Measurements from ENCODE around the gene LCLAT1.

LCLAT1 gene

DNA sequence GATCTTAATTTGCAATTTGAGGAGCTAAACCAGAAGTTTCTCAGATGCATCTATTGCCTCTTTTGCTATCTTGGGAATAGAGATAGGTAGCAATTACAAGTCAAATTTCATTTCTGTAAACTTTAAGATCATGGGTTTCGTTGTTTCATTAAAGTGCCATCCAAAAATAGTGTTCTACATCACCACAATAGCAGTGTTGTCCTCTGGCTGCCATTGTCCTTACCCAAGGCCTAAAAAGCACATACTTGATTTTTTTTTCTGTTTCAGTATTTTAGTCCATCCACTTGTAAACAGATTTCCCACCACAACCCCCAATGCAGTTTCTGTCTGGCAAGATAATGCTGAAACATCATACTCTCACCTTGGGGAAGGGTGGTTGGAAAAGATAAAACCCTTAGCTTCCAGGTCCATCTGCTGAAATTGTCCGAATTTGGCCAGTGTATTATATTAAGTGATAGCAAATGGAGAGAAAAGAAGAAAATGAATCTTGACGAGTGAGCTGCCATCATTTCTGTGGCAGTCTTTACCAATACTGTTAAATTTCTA lies 136.2 kb downstream of the LCLAT1 start:
- Histone ChIP-seq H3K4me3 (ENCODE audit: insufficient read depth, low read length, poor library complexity, severe bottlenecking) (no peak overlapping the region), H3K9me2 (replicated peaks; ENCODE audit: insufficient read depth, low read length) (no peaks in the 10 kb centered on the region), H3K27ac (ENCODE audit: low read depth, low read length) (no peak overlapping the region), H3K36me3 (ENCODE audit: low read length) (no peaks in the 10 kb centered on the region), H3F3A (ENCODE audit: insufficient read depth) (no peaks in the 10 kb centered on the region), H3K27me3 (ENCODE audit: low read length) (no peaks in the 10 kb centered on the region), H3K79me2 (ENCODE audit: insufficient read depth, low read length) (no peaks in the 10 kb centered on the region), H4K20me1 (ENCODE audit: low read depth, low read length) (no peaks in the 10 kb centered on the region), H3K4me2 (ENCODE audit: low read depth, low read length, poor library complexity, severe bottlenecking) (no peak overlapping the region), H2AFZ (ENCODE audit: low read depth, low read length, severe bottlenecking) (no peak overlapping the region), H3K9ac (ENCODE audit: low read length) (no peak overlapping the region), H3K9me3 (ENCODE audit: insufficient read depth, low read length) (no peaks in the 10 kb centered on the region)
- no peak for TF ChIP-seq EZH2phosphoT487 (conservative IDR thresholded peaks at IDR 0.05; ENCODE audit: low read length)
- TF ChIP-seq, protein P1, sequence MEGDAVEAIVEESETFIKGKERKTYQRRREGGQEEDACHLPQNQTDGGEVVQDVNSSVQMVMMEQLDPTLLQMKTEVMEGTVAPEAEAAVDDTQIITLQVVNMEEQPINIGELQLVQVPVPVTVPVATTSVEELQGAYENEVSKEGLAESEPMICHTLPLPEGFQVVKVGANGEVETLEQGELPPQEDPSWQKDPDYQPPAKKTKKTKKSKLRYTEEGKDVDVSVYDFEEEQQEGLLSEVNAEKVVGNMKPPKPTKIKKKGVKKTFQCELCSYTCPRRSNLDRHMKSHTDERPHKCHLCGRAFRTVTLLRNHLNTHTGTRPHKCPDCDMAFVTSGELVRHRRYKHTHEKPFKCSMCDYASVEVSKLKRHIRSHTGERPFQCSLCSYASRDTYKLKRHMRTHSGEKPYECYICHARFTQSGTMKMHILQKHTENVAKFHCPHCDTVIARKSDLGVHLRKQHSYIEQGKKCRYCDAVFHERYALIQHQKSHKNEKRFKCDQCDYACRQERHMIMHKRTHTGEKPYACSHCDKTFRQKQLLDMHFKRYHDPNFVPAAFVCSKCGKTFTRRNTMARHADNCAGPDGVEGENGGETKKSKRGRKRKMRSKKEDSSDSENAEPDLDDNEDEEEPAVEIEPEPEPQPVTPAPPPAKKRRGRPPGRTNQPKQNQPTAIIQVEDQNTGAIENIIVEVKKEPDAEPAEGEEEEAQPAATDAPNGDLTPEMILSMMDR (IDR thresholded peaks at IDR 0.05; ENCODE audit: insufficient read depth, low read length, poor library complexity, severe bottlenecking) = no peak

- Histone ChIP-seq H3K36me3 (ENCODE audit: low read length) (no peaks in the 10 kb centered on the region), H4K20me1 (ENCODE audit: low read depth, low read length) (no peaks in the 10 kb centered on the region), H3K27ac (ENCODE audit: low read depth, low read length) (no peak overlapping the region), H3K79me2 (ENCODE audit: insufficient read depth, low read length) (no peaks in the 10 kb centered on the region), H3K9me3 (ENCODE audit: insufficient read depth, low read length) (no peaks in the 10 kb centered on the region), H3K9ac (ENCODE audit: low read length) (no peak overlapping the region), H2AFZ (ENCODE audit: low read depth, low read length, severe bottlenecking) (no peak overlapping the region), H3F3A (ENCODE audit: insufficient read depth) (no peaks in the 10 kb centered on the region), H3K27me3 (ENCODE audit: low read length) (no peaks in the 10 kb centered on the region), H3K4me3 (ENCODE audit: insufficient read depth, low read length, poor library complexity, severe bottlenecking) (no peak overlapping the region), H3K9me2 (replicated peaks; ENCODE audit: insufficient read depth, low read length) (no peaks in the 10 kb centered on the region), H3K4me2 (ENCODE audit: low read depth, low read length, poor library complexity, severe bottlenecking) (peak overlapping the region; percentile 35)
- no peak for TF ChIP-seq EZH2phosphoT487 (conservative IDR thresholded peaks at IDR 0.05; ENCODE audit: low read length)
- TF ChIP-seq, protein P1 (IDR thresholded peaks at IDR 0.05; ENCODE audit: insufficient read depth, low read length, poor library complexity, severe bottlenecking) = no peak
Observed at GRCh38 chr2:30584116-30584515, 137.1 kb downstream of the LCLAT1 start.

- no peaks in the 10 kb centered on the region for H3K27me3 ChIP-seq (ENCODE audit: low read length)
Observed at GRCh38 chr2:30588994-30589393, 141.9 kb downstream of the LCLAT1 start.

More at GRCh38 chr2:30588994-30589393, 141.9 kb downstream of the LCLAT1 start:
- Histone ChIP-seq H3K9ac (ENCODE audit: low read length) (no peak overlapping the region), H3K27ac (ENCODE audit: low read depth, low read length) (no peak overlapping the region), H3K9me3 (ENCODE audit: insufficient read depth, low read length) (no peaks in the 10 kb centered on the region), H3K36me3 (ENCODE audit: low read length) (no peaks in the 10 kb centered on the region), H4K20me1 (ENCODE audit: low read depth, low read length) (no peaks in the 10 kb centered on the region), H3F3A (ENCODE audit: insufficient read depth) (no peaks in the 10 kb centered on the region), H3K4me3 (ENCODE audit: insufficient read depth, low read length, poor library complexity, severe bottlenecking) (no peak overlapping the region), H3K79me2 (ENCODE audit: insufficient read depth, low read length) (no peaks in the 10 kb centered on the region), H3K4me2 (ENCODE audit: low read depth, low read length, poor library complexity, severe bottlenecking) (no peak overlapping the region), H3K9me2 (replicated peaks; ENCODE audit: insufficient read depth, low read length) (no peaks in the 10 kb centered on the region), H2AFZ (ENCODE audit: low read depth, low read length, severe bottlenecking) (no peak overlapping the region)
- TF ChIP-seq, protein P1 (IDR thresholded peaks at IDR 0.05; ENCODE audit: insufficient read depth, low read length, poor library complexity, severe bottlenecking) = no peak
- no peak for TF ChIP-seq EZH2phosphoT487 (conservative IDR thresholded peaks at IDR 0.05; ENCODE audit: low read length)
